ENCODE results near the gene INSIG2.

Gene INSIG2

DNA sequence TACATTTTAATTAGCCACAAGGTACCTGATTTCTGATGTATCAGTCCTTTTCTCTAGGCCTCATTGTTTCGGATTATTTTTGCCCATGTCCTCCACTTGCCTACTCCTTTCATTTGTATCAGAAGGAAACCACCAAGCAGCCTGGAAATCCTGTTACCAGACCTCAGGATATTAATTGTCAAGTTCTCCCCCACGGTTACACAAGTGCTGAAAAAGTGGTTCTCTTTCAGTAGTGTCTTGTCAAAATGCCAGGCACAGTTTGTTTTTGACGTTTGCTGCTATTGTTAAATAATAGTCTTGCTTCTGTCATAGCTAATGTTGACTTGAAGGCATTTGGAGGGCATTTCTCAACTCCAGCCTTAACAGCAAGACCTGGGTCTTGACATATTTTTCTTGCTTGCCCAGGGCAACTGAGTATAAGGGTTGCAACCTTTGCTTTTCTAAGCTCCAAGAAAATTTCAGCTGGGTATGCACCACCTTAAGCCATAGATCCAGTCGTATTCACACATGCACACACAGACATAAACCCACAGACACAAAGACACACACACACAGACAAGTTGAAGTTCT lies 31.0 kb downstream of the INSIG2 start:
- H3K9me3 ChIP-seq (ENCODE audit: severe bottlenecking) = no peaks in the 10 kb centered on the region
- no peak for ATAC-seq (ENCODE audit: low read depth)
- H3K4me1 ChIP-seq (ENCODE audit: insufficient read depth, poor library complexity, severe bottlenecking) = peaks cover 52% of the 10 kb centered on the region
- no peaks in the 10 kb centered on the region for H3K36me3 ChIP-seq (ENCODE audit: low read depth)
- no peak overlapping the region for H3K4me3 ChIP-seq (ENCODE audit: severe bottlenecking)
- no peaks in the 10 kb centered on the region for H3K27me3 ChIP-seq (ENCODE audit: insufficient read depth, poor library complexity, severe bottlenecking)
- DNase-seq (ENCODE audit: low spot score) = no peak
- no peak for TF ChIP-seq CTCF (IDR thresholded peaks at IDR 0.05; ENCODE audit: poor library complexity, severe bottlenecking)
- H3K27ac ChIP-seq (ENCODE audit: poor library complexity, severe bottlenecking) = no peak overlapping the region

DNA sequence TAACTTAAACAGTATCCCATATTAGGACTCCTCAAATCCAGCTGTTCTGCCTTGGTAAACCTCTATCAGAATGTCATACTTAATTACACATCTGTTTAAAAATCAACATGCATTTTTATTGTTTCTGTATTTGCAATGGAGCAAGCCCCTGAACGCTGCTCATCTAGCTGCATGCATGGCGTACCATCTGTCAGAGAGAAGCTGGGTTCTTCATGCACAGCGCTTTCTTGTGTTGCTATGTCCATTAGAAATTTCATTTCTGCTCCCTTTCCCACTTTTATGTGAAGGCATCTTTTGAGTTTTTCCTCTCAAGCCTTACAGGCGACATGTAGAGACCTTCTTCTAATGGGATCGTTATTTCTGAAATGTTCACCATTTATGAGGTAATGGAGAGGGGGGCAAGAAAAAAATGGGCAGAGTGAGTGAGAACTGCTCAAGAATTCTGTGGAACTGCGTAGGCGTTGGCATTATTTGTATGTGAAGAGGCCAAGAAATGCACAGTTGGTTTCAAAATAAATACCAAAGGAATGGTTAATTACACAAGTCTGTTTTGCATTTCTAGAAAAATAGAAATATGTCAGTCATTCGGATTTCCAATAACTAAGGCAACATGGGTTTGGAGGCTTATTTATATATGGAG lies 31.6 kb downstream of the INSIG2 start:
- no peaks in the 10 kb centered on the region for H3K9me3 ChIP-seq (ENCODE audit: severe bottlenecking)
- no peaks in the 10 kb centered on the region for H3K36me3 ChIP-seq (ENCODE audit: low read depth)
- ATAC-seq (ENCODE audit: low read depth) (no peak), DNase-seq (ENCODE audit: low spot score) (no peak)
- no peaks in the 10 kb centered on the region for H3K27me3 ChIP-seq (ENCODE audit: insufficient read depth, poor library complexity, severe bottlenecking)
- no peak for TF ChIP-seq CTCF (IDR thresholded peaks at IDR 0.05; ENCODE audit: poor library complexity, severe bottlenecking)
- no peak overlapping the region for H3K4me3 ChIP-seq (ENCODE audit: severe bottlenecking)
- peaks cover 52% of the 10 kb centered on the region for H3K4me1 ChIP-seq (ENCODE audit: insufficient read depth, poor library complexity, severe bottlenecking)
- no peak overlapping the region for H3K27ac ChIP-seq (ENCODE audit: poor library complexity, severe bottlenecking)

GRCh38 chr2:118120401-118120780 lies 32.1 kb downstream of the INSIG2 start:
- H3K4me3 ChIP-seq (ENCODE audit: severe bottlenecking) = no peak overlapping the region
- no peaks in the 10 kb centered on the region for H3K27me3 ChIP-seq (ENCODE audit: insufficient read depth, poor library complexity, severe bottlenecking)
- DNase-seq (ENCODE audit: low spot score) = no peak
- H3K36me3 ChIP-seq (ENCODE audit: low read depth) = no peaks in the 10 kb centered on the region
- ATAC-seq (ENCODE audit: low read depth) = no peak
- H3K9me3 ChIP-seq (ENCODE audit: severe bottlenecking) = no peaks in the 10 kb centered on the region
- TF ChIP-seq CTCF (IDR thresholded peaks at IDR 0.05; ENCODE audit: poor library complexity, severe bottlenecking) = no peak
- no peak overlapping the region for H3K27ac ChIP-seq (ENCODE audit: poor library complexity, severe bottlenecking)
- H3K4me1 ChIP-seq (ENCODE audit: insufficient read depth, poor library complexity, severe bottlenecking) = peaks cover 51% of the 10 kb centered on the region

- Histone ChIP-seq H3K27ac (ENCODE audit: poor library complexity, severe bottlenecking) (peak overlapping the region; percentile 98), H3K27me3 (ENCODE audit: insufficient read depth, poor library complexity, severe bottlenecking) (no peaks in the 10 kb centered on the region), H3K36me3 (ENCODE audit: low read depth) (no peaks in the 10 kb centered on the region), H3K9me3 (ENCODE audit: severe bottlenecking) (no peaks in the 10 kb centered on the region), H3K4me1 (ENCODE audit: insufficient read depth, poor library complexity, severe bottlenecking) (peaks cover 44% of the 10 kb centered on the region), H3K4me3 (ENCODE audit: severe bottlenecking) (no peak overlapping the region)
- DNase-seq (ENCODE audit: low spot score) (no peak), ATAC-seq (ENCODE audit: low read depth) (no peak)
- no peak for TF ChIP-seq CTCF (IDR thresholded peaks at IDR 0.05; ENCODE audit: poor library complexity, severe bottlenecking)
These were observed 32.8 kb downstream of the INSIG2 start for GRCh38 chr2:118121101-118121500.

GRCh38 chr2:118121986-118122524 lies 33.8 kb downstream of the INSIG2 start:
- 0 out of 3 replicates have a peak, but pooled peaks have one; percentile 5 for ATAC-seq (ENCODE audit: low read depth)
- Histone ChIP-seq H3K27me3 (ENCODE audit: insufficient read depth, poor library complexity, severe bottlenecking) (no peaks in the 10 kb centered on the region), H3K4me1 (ENCODE audit: insufficient read depth, poor library complexity, severe bottlenecking) (peaks cover 40% of the 10 kb centered on the region), H3K36me3 (ENCODE audit: low read depth) (no peaks in the 10 kb centered on the region), H3K27ac (ENCODE audit: poor library complexity, severe bottlenecking) (peak overlapping the region; percentile 98), H3K4me3 (ENCODE audit: severe bottlenecking) (no peak overlapping the region), H3K9me3 (ENCODE audit: severe bottlenecking) (no peaks in the 10 kb centered on the region)
- TF ChIP-seq CTCF (IDR thresholded peaks at IDR 0.05; ENCODE audit: poor library complexity, severe bottlenecking) = no peak
- DNase-seq (ENCODE audit: low spot score) = no peak
